Vagina (tissue), 2 donors: ENCODE data around the gene CPSF7. TPM values are rescaled to one million over a fixed set of nuclear protein-coding genes. Genes with fewer than 3 reads are reported as not detected.

ENCODE experiments used
- DNase-seq, 2 donors: peaks; one replicate each; pipeline ENCODE4 v3.0.0-alpha.2; 2017; ENCODE audit errors: extremely low spot score in 2 of 2
- H3K27ac ChIP-seq: fragments of 200-600 bp; sonication (generic); one replicate; pipeline ENCODE4 v1.5.1; 2019
- H3K27me3 ChIP-seq: fragments of 200-600 bp; sonication (generic); one replicate; pipeline ENCODE4 v1.5.1; 2019
- H3K36me3 ChIP-seq, 2 donors: fragments of 200-600 bp; sonication (generic); one replicate each; pipeline ENCODE4 v1.5.1; 2017 to 2019
- H3K4me1 ChIP-seq: fragments of 200-600 bp; sonication (generic); one replicate; pipeline ENCODE4 v1.5.1; 2019
- H3K4me3 ChIP-seq, 2 donors: fragments of 200-600 bp; sonication (generic); 1 replicate in 1 of 2; 2 replicates in 1 of 2; pipeline ENCODE4 v1.5.1; 2016 to 2019
- H3K9me3 ChIP-seq: fragments of 200-600 bp; sonication (generic); one replicate; pipeline ENCODE4 v1.5.1; 2019
- POLR2A ChIP-seq, 2 donors: fragments of 450-650 bp; IDR thresholded peaks; one replicate each; pipeline ENCODE4 v1.6.1; 2017; ENCODE audit warnings: antibody characterized with exemption in 2 of 2, mild to moderate bottlenecking in 2 of 2, moderate library complexity in 2 of 2
- POLR2AphosphoS5 ChIP-seq, 2 donors: sonication (generic); formaldehyde crosslinking; IDR thresholded peaks; one replicate each; pipeline ENCODE4 v1.9.0; 2017; ENCODE audit warnings: antibody characterized with exemption in 2 of 2, mild to moderate bottlenecking in 2 of 2, low read depth in 1 of 2; ENCODE audit not compliant: insufficient read depth in 1 of 2
- intact Hi-C: fragments of 100-400 bp; cut with DNase I; formaldehyde crosslinking; loops from one replicate; pipeline ENCODE4 v1.15.1; 2023
- total RNA-seq: library from RNA; depleted of rRNA; stranded (reverse); fragments of >200 nt; gene quantifications from one replicate; pipeline ENCODE4 v1.2.3, GENCODE V29; 2016
- TF ChIP-seq, protein P1 (sequence below), 3 experiments: fragments of 450-650 bp in 2 of 3; fragments of 200-600 bp in 1 of 3; sonication (generic) in 1 of 3; IDR thresholded peaks; one replicate each; pipeline ENCODE4 v1.5.1; 2017 to 2019; ENCODE audit warnings: antibody characterized with exemption in 3 of 3, mild to moderate bottlenecking in 2 of 3, moderate library complexity in 2 of 3

The CPSF7 gene
- total RNA-seq, 1 donor from 2014 or later = 50.8 TPM

- H3K27me3 ChIP-seq = no peaks in the 10 kb centered on the region
- no peak overlapping the region for H3K4me3 ChIP-seq
- H3K27ac ChIP-seq = no peak overlapping the region
- peaks cover 0 to 5% of the 10 kb centered on the region in 2 donors for H3K36me3 ChIP-seq
- H3K9me3 ChIP-seq = no peaks in the 10 kb centered on the region
- no peak for DNase-seq
- intact Hi-C loops = no loop called here
- H3K4me1 ChIP-seq = peaks cover 8% of the 10 kb centered on the region
- TF ChIP-seq POLR2A (IDR thresholded peaks at IDR 0.05) (no peak), POLR2AphosphoS5 (IDR thresholded peaks at IDR 0.05; ENCODE audit: insufficient read depth in 1 of 2, low read depth in 1 of 2) (no peak)
- TF ChIP-seq, protein P1, sequence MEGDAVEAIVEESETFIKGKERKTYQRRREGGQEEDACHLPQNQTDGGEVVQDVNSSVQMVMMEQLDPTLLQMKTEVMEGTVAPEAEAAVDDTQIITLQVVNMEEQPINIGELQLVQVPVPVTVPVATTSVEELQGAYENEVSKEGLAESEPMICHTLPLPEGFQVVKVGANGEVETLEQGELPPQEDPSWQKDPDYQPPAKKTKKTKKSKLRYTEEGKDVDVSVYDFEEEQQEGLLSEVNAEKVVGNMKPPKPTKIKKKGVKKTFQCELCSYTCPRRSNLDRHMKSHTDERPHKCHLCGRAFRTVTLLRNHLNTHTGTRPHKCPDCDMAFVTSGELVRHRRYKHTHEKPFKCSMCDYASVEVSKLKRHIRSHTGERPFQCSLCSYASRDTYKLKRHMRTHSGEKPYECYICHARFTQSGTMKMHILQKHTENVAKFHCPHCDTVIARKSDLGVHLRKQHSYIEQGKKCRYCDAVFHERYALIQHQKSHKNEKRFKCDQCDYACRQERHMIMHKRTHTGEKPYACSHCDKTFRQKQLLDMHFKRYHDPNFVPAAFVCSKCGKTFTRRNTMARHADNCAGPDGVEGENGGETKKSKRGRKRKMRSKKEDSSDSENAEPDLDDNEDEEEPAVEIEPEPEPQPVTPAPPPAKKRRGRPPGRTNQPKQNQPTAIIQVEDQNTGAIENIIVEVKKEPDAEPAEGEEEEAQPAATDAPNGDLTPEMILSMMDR (IDR thresholded peaks at IDR 0.05) = no peak
Observed at GRCh38 chr11:61460986-61461385, 31.2 kb upstream of the CPSF7 start.

GRCh38 chr11:61460474-61460881 is 30.7 kb upstream of the CPSF7 start:
- no peaks in the 10 kb centered on the region for H3K9me3 ChIP-seq
- TF ChIP-seq POLR2A (IDR thresholded peaks at IDR 0.05) (no peak), POLR2AphosphoS5 (IDR thresholded peaks at IDR 0.05; ENCODE audit: insufficient read depth in 1 of 2, low read depth in 1 of 2) (no peak)
- TF ChIP-seq, protein P1 (IDR thresholded peaks at IDR 0.05) = no peak
- no peak overlapping the region for H3K4me3 ChIP-seq
- intact Hi-C loops = no loop called here
- H3K27me3 ChIP-seq = no peaks in the 10 kb centered on the region
- peaks cover 8% of the 10 kb centered on the region for H3K4me1 ChIP-seq
- peaks cover 0 to 2% of the 10 kb centered on the region in 2 donors for H3K36me3 ChIP-seq
- no peak for DNase-seq
- H3K27ac ChIP-seq = no peak overlapping the region

- Histone ChIP-seq H3K27ac (no peak overlapping the region), H3K9me3 (no peaks in the 10 kb centered on the region), H3K27me3 (no peaks in the 10 kb centered on the region), H3K4me3 (no peak overlapping the region), H3K4me1 (no peaks in the 10 kb centered on the region), H3K36me3 (no peaks in the 10 kb centered on the region)
- intact Hi-C loops = no loop called here
- TF ChIP-seq POLR2A (IDR thresholded peaks at IDR 0.05) (no peak), POLR2AphosphoS5 (IDR thresholded peaks at IDR 0.05; ENCODE audit: insufficient read depth in 1 of 2, low read depth in 1 of 2) (no peak)
- TF ChIP-seq, protein P1 (IDR thresholded peaks at IDR 0.05) = no peak
- DNase-seq = no peak
Observed at GRCh38 chr11:61454520-61454919, 24.7 kb upstream of the CPSF7 start.

DNA sequence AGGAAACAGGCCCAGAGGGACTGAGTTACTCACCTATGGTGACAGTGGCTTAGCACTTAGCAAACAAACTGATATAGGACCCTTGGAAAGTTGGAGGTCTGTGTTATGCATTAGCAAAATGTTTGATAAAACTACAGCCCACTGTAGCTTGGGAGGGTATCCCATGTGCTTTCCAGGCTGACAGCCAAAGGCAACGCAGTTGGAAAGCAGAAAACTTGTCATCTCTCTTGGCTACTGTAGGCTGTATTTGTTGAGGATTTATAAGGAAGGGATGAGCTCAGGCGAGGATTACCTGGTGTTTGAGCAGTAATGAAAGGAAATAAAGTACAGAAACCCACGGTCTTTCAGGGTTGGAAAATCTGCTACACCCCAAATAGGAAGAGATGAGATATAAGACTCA is 23.9 kb upstream of the CPSF7 start:
- TF ChIP-seq, protein P1 (IDR thresholded peaks at IDR 0.05) = no peak
- TF ChIP-seq POLR2A (IDR thresholded peaks at IDR 0.05) = no peak
- no peak for TF ChIP-seq POLR2AphosphoS5 (IDR thresholded peaks at IDR 0.05; ENCODE audit: insufficient read depth in 1 of 2, low read depth in 1 of 2)
- Histone ChIP-seq H3K36me3 (no peaks in the 10 kb centered on the region), H3K4me3 (no peak overlapping the region), H3K27me3 (no peaks in the 10 kb centered on the region), H3K27ac (no peak overlapping the region), H3K4me1 (no peaks in the 10 kb centered on the region), H3K9me3 (no peaks in the 10 kb centered on the region)
- intact Hi-C loops = no loop called here
- DNase-seq = no peak

DNA sequence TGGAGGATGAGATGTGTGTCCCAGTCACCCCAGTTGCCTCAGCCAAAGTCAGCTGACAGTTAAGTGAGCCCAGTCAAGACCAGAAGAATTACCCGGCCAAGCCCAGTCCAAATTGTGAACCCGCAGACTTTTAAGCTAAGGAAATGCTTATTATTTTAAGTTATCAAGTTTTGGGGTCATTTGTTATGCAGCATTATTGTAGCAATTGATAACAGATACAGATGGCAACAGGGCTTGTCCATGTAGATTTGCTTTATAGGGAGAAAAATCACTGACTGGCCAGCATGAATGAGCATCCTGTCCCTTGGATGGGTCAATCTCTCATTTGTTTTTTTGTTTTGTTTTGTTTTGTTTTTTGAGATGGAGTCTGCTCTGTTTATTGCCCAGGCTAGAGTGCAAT is 23.1 kb upstream of the CPSF7 start:
- no peak for DNase-seq
- Histone ChIP-seq H3K4me1 (no peaks in the 10 kb centered on the region), H3K4me3 (no peak overlapping the region), H3K9me3 (no peaks in the 10 kb centered on the region), H3K27ac (no peak overlapping the region), H3K27me3 (no peaks in the 10 kb centered on the region), H3K36me3 (peaks cover 0 to 5% of the 10 kb centered on the region in 2 donors)
- intact Hi-C loops = no loop called here
- no peak for TF ChIP-seq POLR2A (IDR thresholded peaks at IDR 0.05)
- TF ChIP-seq POLR2AphosphoS5 (IDR thresholded peaks at IDR 0.05; ENCODE audit: insufficient read depth in 1 of 2, low read depth in 1 of 2) = no peak
- TF ChIP-seq, protein P1 (IDR thresholded peaks at IDR 0.05) = no peak
